Measurements from ENCODE around the gene RAD21L1.
A peak's percentile ranks its signal among the peaks of the same experiment; 100 is the strongest.

Gene RAD21L1

DNA sequence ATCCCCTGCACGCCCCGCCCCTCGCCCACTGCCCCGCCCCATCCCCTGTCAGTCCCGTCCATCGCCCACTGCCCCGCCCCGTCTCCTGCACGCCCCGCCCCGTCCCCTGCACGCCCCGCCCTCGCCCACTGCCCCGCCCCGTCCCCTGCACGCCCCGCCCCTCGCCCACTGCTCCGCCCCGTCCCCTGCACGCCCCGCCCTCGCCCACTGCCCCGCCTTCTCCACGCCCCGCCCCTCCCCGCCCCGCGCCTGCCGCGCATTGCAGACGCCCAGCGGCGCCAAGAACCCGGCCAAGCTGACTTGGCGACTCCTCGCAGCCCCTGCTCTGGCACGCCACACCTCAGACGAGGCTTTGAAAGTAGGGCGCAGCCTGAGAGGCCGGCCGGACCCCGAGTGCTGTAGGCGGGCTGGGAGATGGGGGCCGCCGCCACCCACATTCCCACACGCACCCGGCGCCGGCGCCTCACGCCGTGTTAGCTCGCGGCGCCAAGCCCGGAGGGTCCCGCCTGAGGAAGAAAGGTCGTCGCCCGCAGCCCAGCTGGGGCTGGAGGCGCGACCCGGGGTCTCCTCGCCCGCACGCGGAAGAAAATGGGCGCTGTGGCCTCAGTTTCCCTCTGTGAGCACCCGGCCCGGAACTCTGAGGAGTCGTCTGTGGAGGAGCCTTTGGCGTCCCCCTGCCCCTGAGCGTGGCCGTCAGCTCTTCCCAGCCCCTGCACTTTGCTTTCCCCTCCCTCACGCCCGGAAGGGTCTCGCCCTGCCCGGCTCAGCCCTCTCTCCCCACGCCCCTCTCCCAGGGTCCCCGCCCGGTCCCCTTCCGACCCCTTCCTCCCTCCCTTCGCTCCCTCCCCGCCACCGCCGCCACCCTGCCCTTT lies at the start of gene RAD21L1:
TSS of gene RAD21L1 (plus strand) at position 262 of the 872 bp plus-strand sequence. CDS start 2,410 bp downstream, outside the sequence.
- peak; percentile 94 for DNase-seq

DNA sequence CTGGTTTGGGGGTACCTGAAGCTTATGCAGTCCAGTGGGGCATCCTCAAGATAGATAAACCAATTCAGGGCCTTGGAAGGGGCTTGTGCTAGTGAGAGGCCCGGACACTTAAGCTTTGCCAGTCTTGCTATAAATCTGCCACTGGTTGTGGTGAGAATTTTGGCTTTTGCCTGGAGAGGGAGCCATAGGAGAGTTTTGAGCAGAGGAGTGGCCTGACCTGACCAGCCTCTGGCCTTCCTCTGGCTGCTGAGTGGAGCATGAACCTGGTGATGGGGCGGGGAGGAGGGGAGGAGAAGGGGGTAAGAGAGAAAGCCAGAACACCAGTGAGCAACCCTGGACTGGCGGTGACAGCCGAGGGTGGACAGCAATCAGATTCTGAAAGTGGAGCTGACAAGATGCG lies 48.2 kb upstream of the RAD21L1 start:
- DNase-seq, result no peak

DNA sequence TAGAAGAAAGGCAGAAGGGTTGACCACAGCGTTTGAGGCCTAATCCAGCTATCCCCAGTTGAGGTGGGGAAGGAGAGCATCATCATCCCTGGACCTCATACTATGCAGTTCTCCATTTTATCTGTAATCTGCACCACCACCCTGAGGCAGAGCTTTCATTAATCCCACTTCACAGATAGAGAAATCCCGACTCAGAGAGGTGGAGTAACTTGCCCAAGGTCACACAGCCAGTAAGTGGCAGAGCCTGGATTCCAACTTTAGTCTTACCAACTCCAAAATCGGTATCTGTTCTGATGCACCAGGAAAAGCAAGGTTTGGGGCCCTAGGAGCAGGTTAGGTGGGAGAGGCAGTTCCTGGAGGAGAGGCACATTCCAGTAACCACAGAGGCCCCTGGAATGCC lies 47.7 kb upstream of the RAD21L1 start:
- no peak for DNase-seq

DNA sequence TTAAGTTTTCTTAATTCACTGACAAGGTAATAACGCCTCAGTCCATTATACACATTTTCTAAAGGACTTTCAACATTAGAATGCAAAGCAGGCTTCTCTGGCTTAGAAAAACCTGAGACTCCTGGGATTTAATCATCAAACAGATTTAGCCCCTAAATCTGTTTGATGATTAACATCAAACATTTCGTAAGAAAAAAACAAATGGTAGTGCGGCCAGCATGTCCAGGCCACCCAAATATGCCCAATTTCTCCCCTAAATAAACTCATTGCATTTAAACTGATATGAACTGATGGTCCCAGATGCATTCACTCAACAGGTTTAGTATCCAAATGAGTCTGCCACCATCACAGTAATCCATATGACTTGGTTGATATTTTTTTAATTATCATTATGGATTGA lies 47.2 kb upstream of the RAD21L1 start:
- no peak for DNase-seq

DNA sequence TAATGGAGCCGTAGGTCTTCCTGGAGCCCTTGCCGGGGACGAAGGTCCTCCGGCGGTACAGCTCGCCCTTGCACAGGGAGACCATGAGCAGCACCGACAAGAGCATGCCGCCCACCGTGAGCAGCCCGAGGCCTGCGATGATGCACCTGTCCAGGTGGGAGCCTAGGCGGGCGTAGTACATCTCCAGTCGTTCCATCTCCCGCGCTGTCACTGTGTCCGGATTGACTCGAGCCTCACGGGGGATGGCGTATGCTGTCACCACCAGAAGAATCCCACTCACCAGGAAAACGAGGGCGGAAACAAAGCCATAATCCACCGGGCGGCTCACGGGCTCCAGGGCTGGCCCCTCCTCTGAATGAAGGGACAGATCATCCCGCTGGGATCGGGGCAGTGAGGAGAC lies 44.9 kb upstream of the RAD21L1 start:
- no peak for DNase-seq

DNA sequence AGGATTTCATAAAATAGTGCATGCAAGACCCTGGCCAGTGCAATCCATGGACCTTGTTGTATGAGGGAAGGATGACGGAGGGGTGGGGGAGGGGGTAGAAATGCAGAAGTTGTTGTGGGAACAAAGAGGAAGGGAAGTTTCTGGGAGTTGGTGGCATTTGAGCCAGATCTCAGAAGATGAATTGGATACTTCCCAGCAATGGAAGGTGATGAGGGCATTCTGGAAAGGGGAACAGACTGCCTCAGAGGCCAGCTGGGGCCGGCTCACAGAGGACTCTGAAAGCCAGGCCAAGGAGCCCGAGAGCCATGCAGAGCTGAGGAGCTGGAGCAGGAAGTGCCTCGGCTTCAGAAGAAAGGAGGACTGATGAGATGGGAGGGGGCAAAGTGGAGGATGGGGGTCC lies 43.7 kb upstream of the RAD21L1 start:
- DNase-seq, result no peak

DNA sequence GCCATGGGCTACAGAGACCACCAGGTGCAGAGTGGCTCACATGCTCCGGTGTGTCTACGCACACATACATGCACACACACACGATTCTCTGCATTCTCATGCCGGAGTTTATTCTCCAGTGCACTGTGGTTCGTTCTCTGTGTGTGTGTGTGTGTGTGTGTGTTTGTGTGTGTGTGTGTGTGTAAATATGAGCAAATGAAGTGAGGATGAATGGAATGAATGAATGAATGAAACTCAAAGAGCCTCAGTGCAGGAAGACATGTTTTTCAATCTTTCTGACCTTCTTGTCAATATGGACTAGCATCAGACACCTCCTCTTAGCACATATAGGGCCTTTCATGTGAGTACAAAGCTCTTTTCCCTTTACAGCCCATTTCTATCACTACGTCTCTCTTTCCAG lies 42.7 kb upstream of the RAD21L1 start:
- no peak for DNase-seq

DNA sequence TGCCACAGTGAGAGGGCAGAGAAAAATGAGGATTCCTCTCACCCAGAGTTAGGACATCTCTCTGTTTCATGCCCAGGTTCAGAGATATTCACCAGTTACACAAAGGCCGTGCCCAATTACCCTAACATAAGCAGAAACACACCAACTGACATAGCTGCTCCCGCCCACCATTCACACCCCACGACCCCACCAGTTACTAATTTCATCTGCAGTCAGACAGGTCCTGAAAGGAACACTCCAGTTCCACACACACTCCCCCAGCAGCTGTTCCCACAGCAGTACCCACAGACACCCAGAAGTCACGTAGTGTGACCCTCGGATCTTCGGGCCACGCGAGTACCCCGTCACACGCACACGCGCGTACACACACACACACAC lies 41.6 kb upstream of the RAD21L1 start:
- no peak for DNase-seq

DNA sequence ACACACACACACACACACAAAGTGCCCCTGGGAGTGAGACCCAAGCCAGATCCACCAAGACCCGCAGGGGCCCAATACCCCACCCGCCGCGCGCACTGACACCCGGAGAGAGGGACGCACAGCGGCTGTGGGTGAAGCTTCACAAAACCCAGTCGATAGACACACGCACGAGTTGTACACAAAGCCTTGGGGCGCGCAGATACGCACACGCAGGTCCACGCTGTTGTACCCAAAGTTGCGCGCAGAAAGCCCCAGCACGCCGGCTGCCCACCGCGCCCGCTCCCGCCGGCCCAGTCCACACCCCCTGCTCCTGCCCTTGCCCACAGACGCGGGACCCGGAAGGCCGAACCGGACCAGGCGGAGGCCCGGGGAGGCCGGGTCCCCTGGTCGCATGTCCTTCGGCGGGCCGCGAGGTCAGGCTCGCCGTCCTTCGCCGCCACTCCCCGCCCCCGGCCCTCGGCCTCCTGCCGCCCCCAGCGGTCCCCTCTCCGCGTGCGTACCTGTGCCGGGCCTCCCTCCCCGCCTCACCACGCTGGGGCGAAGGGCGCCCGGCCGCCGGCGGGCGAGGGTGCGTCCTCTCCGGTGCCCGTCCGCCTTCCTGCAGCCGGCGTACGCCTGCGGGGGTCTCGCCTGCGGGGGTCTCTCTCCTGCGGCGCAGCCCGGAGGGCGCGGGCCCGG lies 41.1 kb upstream of the RAD21L1 start, which contains the start of gene TMEM74B:
TSS of gene TMEM74B (minus strand) at position 344 of the 678 bp plus-strand sequence. CDS start 1,180 bp downstream, outside the sequence.
- peak; percentile 59 for DNase-seq

DNA sequence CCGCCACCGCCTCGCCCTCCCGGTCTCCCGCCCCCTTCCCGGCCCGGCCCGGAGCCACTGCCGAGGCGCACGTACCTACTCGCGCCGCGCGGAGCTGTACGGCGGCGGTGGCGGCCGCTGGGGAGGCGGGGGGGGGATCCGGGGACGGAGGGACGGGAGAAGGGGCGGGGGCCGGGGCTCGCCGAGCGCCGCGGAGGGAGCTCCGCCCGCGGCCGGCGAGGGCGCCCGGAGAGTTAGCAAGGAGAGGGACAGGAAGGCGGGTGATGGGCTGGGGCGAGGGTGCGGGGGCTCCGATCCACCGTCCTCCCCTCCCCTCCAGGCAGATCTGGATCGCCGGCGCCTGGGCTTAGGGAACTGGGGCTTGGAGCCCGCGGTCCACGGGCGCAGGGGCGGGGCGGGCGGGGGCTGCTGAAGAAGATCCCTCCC lies 40.5 kb upstream of the RAD21L1 start:
- DNase-seq, result no peak

DNA sequence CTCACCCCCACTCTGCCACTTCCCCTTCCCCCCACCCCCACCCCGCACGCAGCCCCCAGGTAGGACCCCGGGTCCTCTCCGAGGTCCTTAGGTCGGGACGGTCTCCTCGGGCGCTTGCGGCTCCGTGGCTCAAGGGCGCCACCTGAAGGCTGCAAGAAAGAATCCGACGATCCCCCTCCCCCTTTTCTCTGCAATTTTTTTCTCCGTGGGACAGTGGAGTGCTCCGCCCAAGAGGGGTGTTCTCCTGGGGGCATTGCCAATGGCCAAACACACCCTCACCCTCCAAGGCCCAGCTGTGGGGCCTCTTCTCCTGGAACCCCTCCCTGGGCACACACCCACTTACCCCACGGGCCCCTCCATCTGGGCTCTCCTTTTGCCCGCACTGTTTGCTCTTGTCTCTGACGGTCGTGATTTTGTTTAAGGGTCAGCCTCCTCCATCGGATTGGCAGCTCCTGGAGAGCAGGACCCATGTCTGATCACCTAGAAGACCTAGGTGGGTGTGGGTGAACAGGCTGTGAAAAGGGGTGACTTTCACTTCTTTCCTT lies 40.0 kb upstream of the RAD21L1 start:
- DNase-seq, result peak; percentile 80

DNA sequence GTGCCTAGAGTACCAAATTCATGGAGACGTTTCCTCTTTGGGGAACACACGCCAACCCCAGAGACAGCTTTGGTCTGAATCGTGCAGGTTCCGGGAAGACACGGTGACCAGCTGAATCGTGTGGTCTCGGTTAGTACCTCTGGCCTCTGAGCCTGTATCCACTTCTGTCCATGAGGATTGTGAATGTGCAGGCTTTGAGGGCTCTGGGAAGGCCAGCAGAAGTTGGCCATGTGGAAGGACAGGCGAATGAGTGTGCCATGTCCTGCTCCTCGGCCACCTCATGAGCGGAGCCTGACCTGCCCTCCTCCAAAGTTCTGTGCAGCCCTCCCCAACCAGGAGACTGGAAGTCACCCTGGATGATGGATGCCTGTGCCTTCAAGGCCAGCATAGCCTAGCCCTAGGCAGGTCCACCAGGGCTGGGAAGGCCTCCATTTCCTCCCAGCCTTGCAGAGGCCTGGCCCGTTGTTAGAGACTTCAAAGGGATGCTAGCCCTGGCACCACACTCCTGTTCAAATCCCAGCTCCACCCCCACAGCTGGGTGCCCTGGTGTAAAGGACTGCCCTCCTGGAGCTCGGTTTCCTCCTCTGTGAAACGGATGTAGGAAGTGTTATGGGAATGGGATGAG lies 39.4 kb upstream of the RAD21L1 start:
- no peak for DNase-seq

DNA sequence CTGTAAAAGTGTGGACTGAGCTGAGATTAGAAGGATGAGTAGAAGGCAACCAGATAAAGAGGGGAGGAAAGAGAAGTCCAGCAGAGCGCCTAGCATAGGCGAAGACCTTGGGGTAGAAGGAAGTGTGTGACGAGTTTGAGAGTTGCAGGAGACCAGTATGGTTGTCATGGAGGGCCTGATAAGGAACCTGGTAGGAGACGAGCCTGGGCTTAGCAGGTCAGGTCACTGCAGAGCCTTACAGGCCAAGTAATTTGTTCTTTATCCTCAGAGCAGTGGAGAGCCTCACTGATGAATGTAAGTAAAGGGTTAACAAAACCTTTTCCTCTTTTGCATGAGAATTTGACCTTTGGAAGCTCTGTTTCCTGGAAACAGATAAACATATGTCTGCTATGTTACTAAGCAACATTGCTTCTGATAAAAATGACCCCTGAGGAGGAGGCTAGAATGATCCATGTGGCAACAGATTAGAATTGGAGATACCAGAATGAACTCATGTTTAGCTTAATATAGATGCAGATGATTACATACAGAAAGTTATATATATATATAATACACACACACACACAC lies 38.2 kb upstream of the RAD21L1 start:
- DNase-seq, result no peak

DNA sequence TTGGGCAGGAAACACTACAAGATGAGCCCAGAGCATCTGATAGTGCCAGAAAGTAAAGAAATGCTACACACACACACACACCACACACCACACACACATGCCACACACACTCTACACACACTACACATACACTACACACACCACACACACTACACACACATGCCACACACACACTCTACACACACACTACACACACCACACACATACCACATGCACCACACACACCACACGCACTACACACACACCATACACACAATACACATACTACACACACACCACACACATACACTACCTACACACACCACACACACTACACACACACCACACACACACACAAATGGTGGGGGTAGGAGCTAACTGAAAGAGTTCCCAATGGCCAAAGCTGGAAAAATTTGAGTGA lies 37.5 kb upstream of the RAD21L1 start:
- DNase-seq, result no peak

DNA sequence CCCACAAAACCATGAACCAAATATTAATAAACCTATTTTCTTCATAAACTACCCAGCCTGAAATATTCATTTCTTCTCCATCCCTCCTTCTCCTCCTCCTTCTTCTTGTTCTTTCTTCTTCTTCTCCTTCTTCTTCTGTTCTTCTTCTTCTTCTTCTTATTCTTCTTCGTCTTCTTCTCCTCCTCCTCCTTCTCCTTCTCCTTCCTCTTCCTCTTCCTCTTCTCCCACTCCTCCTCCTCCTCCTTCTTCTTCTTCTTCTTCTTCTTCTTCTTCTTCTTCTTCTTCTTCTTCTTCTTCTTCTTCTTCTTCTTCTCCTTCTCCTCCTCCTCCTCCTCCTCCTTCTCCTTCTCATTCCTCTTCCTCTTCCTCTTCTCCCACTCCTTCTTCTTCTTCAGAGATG lies 36.0 kb upstream of the RAD21L1 start:
- DNase-seq, result no peak

DNA sequence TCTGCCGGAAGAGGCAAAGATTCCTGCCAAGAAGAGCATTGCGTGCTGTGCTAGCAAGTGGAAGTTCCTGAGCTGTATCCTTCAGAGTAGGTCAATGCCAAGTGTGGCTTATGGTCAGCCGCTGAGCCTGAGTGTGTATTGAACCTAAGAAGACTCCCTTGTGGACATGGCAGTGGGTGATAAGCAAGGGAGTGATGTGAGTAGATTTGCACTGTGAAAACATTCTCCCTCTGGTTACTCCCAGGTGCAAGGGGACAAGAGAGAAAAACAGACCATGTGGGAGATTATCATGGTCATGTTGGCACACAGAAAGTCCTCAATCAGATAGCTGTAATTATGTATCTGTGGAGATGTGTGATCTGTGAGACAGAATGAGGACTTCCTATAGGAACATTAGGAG lies 35.0 kb upstream of the RAD21L1 start:
- no peak for DNase-seq

DNA sequence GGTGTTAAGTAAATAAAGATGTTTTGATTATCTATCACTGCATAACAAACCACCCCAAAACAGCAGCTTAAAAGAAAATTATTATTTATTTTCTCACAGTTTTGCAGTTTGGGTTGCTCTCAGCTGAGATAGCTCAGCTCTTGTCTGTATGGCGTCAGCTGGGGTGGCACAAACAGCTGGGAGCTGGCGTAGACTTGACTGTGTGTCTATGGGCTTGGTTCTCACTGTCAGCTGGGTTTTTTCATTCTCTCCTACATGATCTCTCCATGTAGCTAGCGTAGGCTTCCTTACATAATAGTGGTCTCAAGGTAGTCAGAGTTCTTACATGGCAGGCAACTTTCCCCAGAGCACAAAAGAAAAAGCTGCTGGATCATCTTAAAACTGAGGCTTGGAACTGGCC lies 34.5 kb upstream of the RAD21L1 start:
- DNase-seq, result no peak

DNA sequence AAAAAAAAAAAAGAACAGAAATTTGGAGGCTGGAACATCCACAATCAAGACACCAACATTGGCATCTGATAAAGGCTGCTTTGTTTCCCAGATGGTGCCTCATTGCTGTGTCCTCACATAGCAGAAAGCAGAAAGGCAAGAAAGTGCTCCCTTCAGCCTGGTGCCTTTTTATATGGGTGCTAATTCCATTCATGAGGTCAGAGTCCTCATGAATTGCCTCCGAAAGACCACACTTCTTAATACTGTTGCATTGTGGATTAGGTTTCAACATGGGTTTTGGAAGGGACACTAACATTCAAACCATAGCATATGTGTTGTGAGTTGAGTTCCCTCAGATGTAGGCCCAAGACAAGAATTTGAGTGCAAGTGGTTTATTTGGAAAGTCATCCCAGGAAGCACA lies 30.6 kb upstream of the RAD21L1 start:
- DNase-seq, result no peak

DNA sequence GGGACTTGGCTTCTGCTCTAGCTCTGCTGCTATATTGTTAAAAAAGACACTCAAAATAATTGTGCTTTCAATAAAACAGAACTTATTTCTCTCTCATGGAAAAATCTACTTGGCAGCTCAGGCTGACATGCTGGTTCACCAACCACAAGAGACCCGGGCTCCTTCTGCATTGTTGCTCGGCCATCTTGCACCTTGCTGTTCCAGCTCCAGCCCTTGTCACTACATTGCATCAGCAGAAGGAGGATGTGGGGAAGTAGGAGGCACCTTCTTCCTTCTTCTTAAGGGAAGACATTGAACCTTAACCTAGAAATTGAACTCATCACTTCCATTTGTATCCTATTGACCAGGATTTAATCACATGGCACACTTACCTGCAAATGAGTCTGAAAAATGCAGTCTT lies 29.2 kb upstream of the RAD21L1 start:
- no peak for DNase-seq

DNA sequence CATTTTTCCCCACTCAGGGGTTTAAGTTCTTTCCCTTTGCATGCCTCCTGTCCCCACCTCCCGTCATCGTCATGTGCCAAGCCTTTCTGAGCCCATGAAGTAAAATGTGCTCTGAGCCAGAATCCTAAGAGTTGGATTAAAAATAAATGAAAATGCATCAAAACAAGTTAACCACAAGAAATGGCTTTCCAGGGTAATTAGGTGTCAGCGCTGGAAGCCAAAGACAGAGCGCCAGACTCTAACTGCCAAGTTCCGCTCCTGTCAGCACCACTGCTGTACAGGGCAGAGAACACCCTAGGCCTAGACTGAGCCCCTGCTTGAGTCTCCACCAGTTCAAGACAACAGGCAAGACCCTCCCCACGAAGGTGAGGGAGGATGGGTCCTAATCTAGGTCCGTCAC lies 28.0 kb upstream of the RAD21L1 start:
- no peak for DNase-seq

DNA sequence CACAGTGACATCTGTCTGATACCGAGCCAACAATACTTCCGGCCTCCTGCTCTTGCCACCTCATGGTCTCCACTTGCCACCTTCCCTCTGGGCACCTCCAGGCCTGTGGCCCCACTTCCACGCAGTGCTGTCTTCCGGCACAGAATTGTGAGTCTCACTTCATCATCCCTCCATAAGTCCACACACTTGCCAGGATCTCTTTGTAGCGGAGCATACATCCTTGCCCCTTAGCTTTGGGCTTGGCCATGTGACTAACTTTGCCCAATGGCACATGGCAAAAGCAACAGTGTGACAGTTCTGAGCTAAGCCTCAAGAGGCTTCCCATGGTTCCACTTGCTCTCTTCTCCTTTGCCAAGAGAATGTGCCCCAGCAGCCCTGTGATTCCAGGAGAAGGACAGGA lies 27.1 kb upstream of the RAD21L1 start:
- no peak for DNase-seq

DNA sequence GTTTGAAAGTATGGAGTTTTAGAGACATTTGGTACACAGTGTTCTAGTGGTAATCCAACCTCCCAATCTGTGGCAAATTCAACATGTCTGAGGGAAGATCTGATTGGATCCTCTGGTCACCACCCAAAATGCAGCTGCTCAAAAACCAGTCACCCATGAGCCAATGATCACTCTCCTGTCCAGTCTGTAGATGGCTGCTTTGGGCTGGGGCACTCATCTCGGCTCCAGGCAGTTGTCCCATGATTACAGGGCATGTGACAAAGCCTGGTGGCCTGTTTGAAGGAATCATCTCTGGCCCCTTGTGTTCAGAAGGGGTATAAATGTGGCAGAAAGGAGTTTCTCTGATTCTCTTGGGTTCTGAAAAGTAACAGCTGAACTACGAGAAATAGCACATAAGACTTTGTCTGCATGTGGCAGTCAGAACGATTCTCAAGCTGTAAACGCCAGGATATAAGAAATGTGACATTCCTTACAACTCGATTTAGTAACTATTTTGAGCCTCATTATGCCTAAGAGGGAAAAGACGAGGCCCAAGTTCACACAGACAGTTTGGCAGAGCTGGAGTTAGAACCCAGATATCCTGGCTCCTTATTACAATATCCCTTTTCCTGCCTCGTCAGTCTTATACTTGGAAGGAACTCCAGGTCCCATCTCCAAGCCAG lies 26.5 kb upstream of the RAD21L1 start:
- no peak for DNase-seq

DNA sequence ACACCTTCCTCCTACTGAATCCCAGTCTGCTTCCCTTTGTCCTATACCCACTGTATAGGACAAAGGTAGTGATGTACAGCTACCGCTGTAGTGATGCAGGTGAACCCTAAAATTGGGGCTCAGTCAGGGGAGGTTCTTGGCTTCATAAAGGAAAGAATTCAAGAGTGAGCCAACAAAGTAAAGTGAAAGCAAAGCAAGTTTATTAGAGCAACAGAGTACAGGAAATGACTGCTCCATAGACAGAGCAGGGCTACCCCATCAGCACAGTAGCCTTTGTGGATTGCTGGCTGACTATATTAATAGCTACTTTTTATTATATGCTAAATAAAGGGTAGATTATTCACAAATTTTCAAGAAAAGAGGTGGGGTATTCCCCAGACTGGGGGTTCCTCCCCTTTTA lies 25.9 kb upstream of the RAD21L1 start:
- DNase-seq, result no peak

Measured in activated CD8-positive, alpha-beta memory T cell treated with anti-CD3 and anti-CD28 coated beads, Interleukin-2, amount 50 U/mL, for 48 hours (primary cell).